Ishikawa (cell line): ENCODE results near the gene EIF4B.

Source experiments
- CEBPB ChIP-seq: IDR thresholded peaks from 2 replicates; pipeline ENCODE4 v1.6.1; 2012
- CREB1 ChIP-seq: IDR thresholded peaks from 2 replicates; pipeline ENCODE4 v1.6.1; 2012; ENCODE audit warnings: low read depth
- EGR1 ChIP-seq: IDR thresholded peaks from 2 replicates; pipeline ENCODE4 v1.6.1; 2012
- EP300 ChIP-seq: IDR thresholded peaks from 2 replicates; pipeline ENCODE4 v1.6.1; 2012; ENCODE audit warnings: borderline replicate concordance
- FOXM1 ChIP-seq: IDR thresholded peaks from 2 replicates; pipeline ENCODE4 v1.6.1; 2012; ENCODE audit warnings: low read depth, borderline replicate concordance
- NFIC ChIP-seq: IDR thresholded peaks from 2 replicates; pipeline ENCODE4 v1.6.1; 2012
- RAD21 ChIP-seq: IDR thresholded peaks from 2 replicates; pipeline ENCODE4 v1.6.1; 2012; ENCODE audit warnings: low read depth
- REST ChIP-seq: IDR thresholded peaks from 2 replicates; pipeline ENCODE4 v1.6.1; 2012; ENCODE audit warnings: low read depth, mild to moderate bottlenecking
- TAF1 ChIP-seq: IDR thresholded peaks from 2 replicates; pipeline ENCODE4 v1.6.1; 2012; ENCODE audit warnings: low read depth, mild to moderate bottlenecking
- TCF12 ChIP-seq: IDR thresholded peaks from 2 replicates; pipeline ENCODE4 v1.6.1; 2012; ENCODE audit warnings: low read depth
- TEAD4 ChIP-seq: IDR thresholded peaks from 2 replicates; pipeline ENCODE4 v1.6.1; 2012
- YY1 ChIP-seq: IDR thresholded peaks from 2 replicates; pipeline ENCODE4 v1.6.1; 2012; ENCODE audit warnings: low read depth
- ZBTB7A ChIP-seq: IDR thresholded peaks from 2 replicates; pipeline ENCODE4 v1.6.1; 2012; ENCODE audit warnings: low read depth
- TF ChIP-seq, protein P1 (sequence below): IDR thresholded peaks from 2 replicates; pipeline ENCODE4 v1.6.1; 2012
- TF ChIP-seq, protein P2 (sequence below): IDR thresholded peaks from 2 replicates; pipeline ENCODE4 v1.6.1; 2012

EIF4B gene

GRCh38 chr12:53034459-53034858 lies 28.2 kb downstream of the EIF4B start:
- TF ChIP-seq RAD21: no peak
- TF ChIP-seq EGR1: no peak

GRCh38 chr12:53036802-53037201 lies 30.5 kb downstream of the EIF4B start:
- no peak for TF ChIP-seq TCF12
- TF ChIP-seq CEBPB: 0 out of 2 replicates have a peak, but pooled peaks have one; percentile 16

GRCh38 chr12:53039851-53040250 lies 33.6 kb downstream of the EIF4B start:
- TF ChIP-seq EP300 (no peak), REST (no peak), ZBTB7A (no peak), TEAD4 (no peak), CREB1 (no peak), FOXM1 (no peak), RAD21 (no peak), CEBPB (no peak), TCF12 (no peak), TAF1 (no peak), EGR1 (no peak), YY1 (no peak), NFIC (no peak)
- TF ChIP-seq, protein P1, sequence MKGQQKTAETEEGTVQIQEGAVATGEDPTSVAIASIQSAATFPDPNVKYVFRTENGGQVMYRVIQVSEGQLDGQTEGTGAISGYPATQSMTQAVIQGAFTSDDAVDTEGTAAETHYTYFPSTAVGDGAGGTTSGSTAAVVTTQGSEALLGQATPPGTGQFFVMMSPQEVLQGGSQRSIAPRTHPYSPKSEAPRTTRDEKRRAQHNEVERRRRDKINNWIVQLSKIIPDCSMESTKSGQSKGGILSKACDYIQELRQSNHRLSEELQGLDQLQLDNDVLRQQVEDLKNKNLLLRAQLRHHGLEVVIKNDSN: no peak
- TF ChIP-seq, protein P2, sequence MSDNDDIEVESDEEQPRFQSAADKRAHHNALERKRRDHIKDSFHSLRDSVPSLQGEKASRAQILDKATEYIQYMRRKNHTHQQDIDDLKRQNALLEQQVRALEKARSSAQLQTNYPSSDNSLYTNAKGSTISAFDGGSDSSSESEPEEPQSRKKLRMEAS: no peak

- TF ChIP-seq, protein P1: no peak
- peak; percentile 2; the same call in 1 of the 2 replicates for TF ChIP-seq CEBPB
Measured at GRCh38 chr12:53042607-53043454, 36.6 kb downstream of the EIF4B start.

DNA sequence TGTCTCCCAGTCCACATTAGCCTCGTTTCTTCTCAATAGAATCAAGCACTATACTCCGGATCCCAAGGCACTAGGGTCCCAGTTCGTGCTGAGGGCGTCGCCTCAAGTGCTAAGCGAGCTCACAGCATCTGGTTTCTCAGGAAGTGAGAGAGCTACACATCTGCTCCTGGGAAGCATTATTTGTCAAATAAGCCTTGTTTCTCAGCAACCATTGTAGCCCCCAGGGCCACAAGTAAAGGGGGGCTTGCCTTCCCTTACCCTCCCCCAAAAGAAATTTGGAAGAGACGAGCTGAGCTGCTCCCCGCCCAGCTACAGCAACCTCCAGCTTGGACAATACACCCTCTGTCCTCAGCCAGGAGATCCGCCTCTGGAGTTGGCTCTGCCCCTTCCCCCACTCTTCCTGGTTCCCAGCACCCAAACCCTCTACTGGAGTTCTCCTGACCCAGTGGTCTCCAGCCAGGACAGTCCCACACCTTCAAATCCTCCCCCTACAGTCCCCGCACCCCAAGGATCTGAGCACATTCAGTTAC lies 37.9 kb downstream of the EIF4B start:
- TF ChIP-seq TCF12 (no peak), CEBPB (no peak), CREB1 (no peak), NFIC (no peak), YY1 (no peak), EGR1 (no peak), FOXM1 (no peak), EP300 (no peak), REST (no peak), RAD21 (no peak), ZBTB7A (no peak), TEAD4 (no peak), TAF1 (no peak)
- TF ChIP-seq, protein P2: no peak
- TF ChIP-seq, protein P1: no peak
